IMR-90 (cell line): ENCODE results near the gene DMD. TPM values are rescaled to one million over a fixed set of nuclear protein-coding genes. Genes with fewer than 3 reads are reported as not detected.

Experiments
- ATAC-seq: fragments of 200-7000 bp; cut with Tn5 transposase; 2 replicates; pipeline ENCODE4 v1.9.1; 2020; ENCODE audit warnings: low read depth, mild to moderate bottlenecking, moderate library complexity
- BruUV-seq: library from RNA; stranded (reverse); fragments of 400-500 nt; replicated peaks from 2 replicates; lab custom pipeline; 2021; lab: Mats Ljungman, UMichigan
- CTCF ChIA-PET: fragments of 300-600 bp; formaldehyde crosslinking; extraction: SDS; loops from one replicate; lab custom pipeline; 2021; ENCODE audit warnings: antibody characterized with exemption; lab: Yijun Ruan, JAX
- POLR2A ChIA-PET: fragments of 300-600 bp; sonication (Branson Sonifier 250); formaldehyde crosslinking; loops from one replicate; lab custom pipeline; 2022; ENCODE audit warnings: antibody characterized with exemption; ENCODE audit not compliant: unreplicated experiment; lab: Charles Lee
- DNase-seq: peaks from one replicate; pipeline ENCODE4 v3.0.0; 2013
- H2AFZ ChIP-seq: replicated peaks from 2 replicates; pipeline ENCODE3; 2013; ENCODE audit warnings: low read length, mild to moderate bottlenecking; ENCODE audit not compliant: poor library complexity
- H2AK5ac ChIP-seq: 2 replicates; pipeline ENCODE4 v1.6.1; 2013; ENCODE audit warnings: low read depth, low read length, inconsistent platforms
- H2AK9ac ChIP-seq: replicated peaks from 2 replicates; pipeline ENCODE3; 2013; ENCODE audit warnings: mild to moderate bottlenecking, low read depth, low read length, moderate library complexity; ENCODE audit not compliant: poor library complexity
- H2BK120ac ChIP-seq: 2 replicates; pipeline ENCODE4 v1.6.1; 2013; ENCODE audit warnings: low read depth, low read length, inconsistent platforms
- H2BK15ac ChIP-seq: 3 replicates; pipeline ENCODE4 v1.6.1; 2013; ENCODE audit warnings: low read depth, low read length, inconsistent platforms
- H2BK20ac ChIP-seq: 2 replicates; pipeline ENCODE4 v1.6.1; 2013; ENCODE audit warnings: low read depth, mild to moderate bottlenecking, inconsistent platforms, low read length, moderate library complexity
- H2BK5ac ChIP-seq: 2 replicates; pipeline ENCODE4 v1.6.1; 2013; ENCODE audit warnings: mild to moderate bottlenecking, low read depth, low read length, inconsistent platforms; ENCODE audit not compliant: poor library complexity, severe bottlenecking
- H3K14ac ChIP-seq: replicated peaks from 2 replicates; pipeline ENCODE4 v1.6.1; 2013; ENCODE audit warnings: low read depth, low read length, inconsistent platforms
- H3K18ac ChIP-seq: 2 replicates; pipeline ENCODE4 v1.6.1; 2013; ENCODE audit warnings: low read depth, low read length, control low read depth
- H3K23ac ChIP-seq: 2 replicates; pipeline ENCODE4 v1.6.1; 2013; ENCODE audit warnings: low read depth, low read length, inconsistent platforms
- H3K27ac ChIP-seq: 2 replicates; pipeline ENCODE4 v1.5.1; 2013; ENCODE audit warnings: mild to moderate bottlenecking, control low read depth, low read length; ENCODE audit not compliant: insufficient read depth
- H3K27me3 ChIP-seq: 2 replicates; pipeline ENCODE4 v1.6.1; 2013; ENCODE audit warnings: low read length; ENCODE audit not compliant: control insufficient read depth, insufficient read depth
- H3K36me3 ChIP-seq: 2 replicates; pipeline ENCODE4 v1.6.1; 2013; ENCODE audit warnings: low read length, mixed read lengths; ENCODE audit not compliant: control insufficient read depth, insufficient read depth
- H3K4ac ChIP-seq: 2 replicates; pipeline ENCODE4 v1.6.1; 2013; ENCODE audit warnings: low read depth, low read length, inconsistent platforms
- H3K4me1 ChIP-seq: 2 replicates; pipeline ENCODE4 v1.6.1; 2013; ENCODE audit warnings: low read length, mixed read lengths; ENCODE audit not compliant: control insufficient read depth, insufficient read depth
- H3K4me2 ChIP-seq: 2 replicates; pipeline ENCODE4 v1.6.1; 2013; ENCODE audit warnings: low read depth, mild to moderate bottlenecking, control low read depth, low read length, moderate library complexity
- H3K4me3 ChIP-seq: 2 replicates; pipeline ENCODE4 v1.5.1; 2013; ENCODE audit warnings: low read depth, mild to moderate bottlenecking, control low read depth, low read length, moderate library complexity; ENCODE audit not compliant: insufficient read depth
- H3K56ac ChIP-seq: 2 replicates; pipeline ENCODE4 v1.6.1; 2013; ENCODE audit warnings: low read length, inconsistent platforms; ENCODE audit not compliant: insufficient read depth; ENCODE audit errors: extremely low read depth
- H3K79me1 ChIP-seq, 2 experiments: 2 replicates each; pipeline ENCODE4 v1.6.1; 2013; ENCODE audit warnings: low read length in 2 of 2, inconsistent platforms in 1 of 2, low read depth in 1 of 2
- H3K9ac ChIP-seq: 2 replicates; pipeline ENCODE4 v1.6.1; 2013; ENCODE audit warnings: low read depth, low read length, control low read depth
- H3K9me1 ChIP-seq: 2 replicates; pipeline ENCODE4 v1.6.1; 2013; ENCODE audit warnings: low read length, inconsistent platforms; ENCODE audit not compliant: insufficient read depth
- H3K9me3 ChIP-seq: 2 replicates; pipeline ENCODE4 v1.6.1; 2013; ENCODE audit warnings: low read length; ENCODE audit not compliant: control insufficient read depth, insufficient read depth
- H4K20me1 ChIP-seq: 2 replicates; pipeline ENCODE4 v1.6.1; 2013; ENCODE audit warnings: low read length, inconsistent platforms; ENCODE audit not compliant: insufficient read depth
- H4K5ac ChIP-seq: 2 replicates; pipeline ENCODE4 v1.6.1; 2013; ENCODE audit warnings: mild to moderate bottlenecking, low read depth, low read length, control low read depth
- H4K8ac ChIP-seq, 2 experiments: 2 replicates each; pipeline ENCODE4 v1.6.1; 2013; ENCODE audit warnings: low read depth in 2 of 2, low read length in 2 of 2, control low read depth in 1 of 2, inconsistent platforms in 1 of 2
- H4K91ac ChIP-seq: 2 replicates; pipeline ENCODE4 v1.6.1; 2013; ENCODE audit warnings: low read depth, low read length, inconsistent platforms; ENCODE audit not compliant: insufficient read depth
- BHLHE40 ChIP-seq: fragments of 150-350 bp; IDR thresholded peaks from 2 replicates; pipeline ENCODE4 v1.6.1; 2016; ENCODE audit warnings: mild to moderate bottlenecking, low read depth, low read length
- CHD1 ChIP-seq: IDR thresholded peaks from 2 replicates; pipeline ENCODE4 v1.6.1; 2012; ENCODE audit warnings: low read depth, low read length, improper control_type of control experiment
- MAZ ChIP-seq: IDR thresholded peaks from 2 replicates; pipeline ENCODE4 v1.6.1; 2012; ENCODE audit warnings: low read depth, mild to moderate bottlenecking, low read length, improper control_type of control experiment, moderate library complexity, borderline replicate concordance
- RFX5 ChIP-seq: IDR thresholded peaks from 2 replicates; pipeline ENCODE4 v1.8.0; 2012; ENCODE audit warnings: low read depth, mild to moderate bottlenecking, low read length, moderate library complexity
- WGBS, 2 experiments: methylation state at CpG; one replicate each; pipeline versions ENCODE4 v1.1.5 to v1.1.7; 2013; ENCODE audit warnings: missing lambda C conversion rate in 2 of 2; ENCODE audit not compliant: insufficient read length in 1 of 2; ENCODE audit errors: extremely low coverage in 2 of 2; 5-methylcytosine and 5-hydroxymethylcytosine counted together
- dilution Hi-C: fragments of 300-500 bp; cut with HindIII; formaldehyde crosslinking; loops from one replicate; pipeline ENCODE4 v1.14.3; 2018; ENCODE audit warnings: low sequenced_read_pairs; ENCODE audit not compliant: unreplicated experiment
- in situ Hi-C: fragments of 300-500 bp; cut with MboI; formaldehyde crosslinking; loops from 3 replicates; pipeline ENCODE4 v1.14.3; 2019; ENCODE audit warnings: low sequenced_read_pairs, inconsistent platforms, mixed read lengths
- intact Hi-C: fragments of 100-400 bp; cut with micrococcal nuclease; formaldehyde crosslinking; loops from 2 replicates; pipeline ENCODE4 v1.10.0; 2022
- polyA plus RNA-seq, 3 experiments: library from polyadenylated mRNA; depleted of rRNA; stranded (reverse); fragments of >200 nt; gene quantifications; 2 replicates each; pipeline ENCODE4 v1.2.3, GENCODE V29; 2012; ENCODE audit warnings: low replicate concordance in 1 of 3
- total RNA-seq: library from RNA; depleted of rRNA; stranded (reverse); fragments of >200 nt; gene quantifications from 2 replicates; pipeline ENCODE4 v1.2.3, GENCODE V29; 2012

The DMD gene
- total and polyA plus RNA-seq, 2 of the 4 experiments (the other 2 are of a cell fraction): 6.6 to 11.8 TPM

GRCh38 chrX:31449081-31449480 lies 1762.3 kb downstream of the DMD start:
- no peak for ATAC-seq
- Histone ChIP-seq H3K9me1 (no peaks in the 10 kb centered on the region), H2BK5ac (no peak overlapping the region), H2AK9ac (no peak overlapping the region), H3K4me2 (no peak overlapping the region), H4K8ac (no peak overlapping the region), H2AK5ac (no peak overlapping the region), H3K36me3 (no peaks in the 10 kb centered on the region), H2BK15ac (no peak overlapping the region), H3K27ac (no peak overlapping the region), H4K5ac (no peak overlapping the region), H3K4me1 (no peaks in the 10 kb centered on the region; the same call in 1 of the 2 replicates), H3K23ac (no peak overlapping the region), H3K4me3 (no peak overlapping the region), H2BK120ac (no peak overlapping the region), H4K20me1 (no peaks in the 10 kb centered on the region), H3K27me3 (no peaks in the 10 kb centered on the region), H2BK20ac (no peak overlapping the region), H4K91ac (no peak overlapping the region), H3K9me3 (no peaks in the 10 kb centered on the region), H3K18ac (no peak overlapping the region), H2AFZ (no peak overlapping the region), H3K4ac (no peak overlapping the region), H3K79me1 (no peaks in the 10 kb centered on the region), H3K56ac (no peak overlapping the region), H3K9ac (no peak overlapping the region), H3K14ac (no peak overlapping the region)
- no peak for TF ChIP-seq RFX5
- TF ChIP-seq CHD1: no peak
- TF ChIP-seq MAZ: no peak
- TF ChIP-seq BHLHE40: no peak
- BruUV-seq: no TSS peak
- CTCF ChIA-PET: no interaction called here
- no peak for DNase-seq
- dilution Hi-C loops (no loop called here), in situ Hi-C loops (no loop called here), intact Hi-C loops (no loop called here)
- POLR2A ChIA-PET: no interaction called here
- 40% methylated on average over 1 of the region's 3 CpGs; no CpG with 5 or more reads in 1 of the 2 experiments for WGBS, 2 experiments
